Muscle layer of colon (tissue), 2 donors: ENCODE results near the gene HBEGF.

Experiments
- H3K27ac ChIP-seq: one replicate; pipeline ENCODE4 v1.7.0; 2013; ENCODE audit warnings: low read depth, mild to moderate bottlenecking, low read length, moderate library complexity
- H3K27me3 ChIP-seq, 2 donors: one replicate each; pipeline ENCODE4 v1.7.0; 2013; ENCODE audit warnings: low read length in 2 of 2, mild to moderate bottlenecking in 2 of 2; ENCODE audit not compliant: insufficient read depth in 2 of 2, control insufficient read depth in 1 of 2
- H3K36me3 ChIP-seq: one replicate; pipeline ENCODE4 v1.7.0; 2013; ENCODE audit warnings: mild to moderate bottlenecking, low read length; ENCODE audit not compliant: insufficient read depth
- H3K4me1 ChIP-seq: one replicate; pipeline ENCODE4 v1.7.0; 2013; ENCODE audit warnings: mild to moderate bottlenecking, low read length; ENCODE audit not compliant: insufficient read depth
- H3K4me3 ChIP-seq, 2 donors: one replicate each; pipeline ENCODE4 v1.7.0; 2013; ENCODE audit warnings: low read length in 2 of 2, low read depth in 1 of 2, mild to moderate bottlenecking in 1 of 2, moderate library complexity in 1 of 2
- H3K9ac ChIP-seq: one replicate; pipeline ENCODE4 v1.7.0; 2013; ENCODE audit warnings: low read length
- H3K9me3 ChIP-seq: one replicate; pipeline ENCODE4 v1.7.0; 2013; ENCODE audit warnings: mild to moderate bottlenecking, low read length
- donor health status: abdominal sarcoma.
- donor health status: Adenocarcinoma of cecum.

The HBEGF gene, protein sequence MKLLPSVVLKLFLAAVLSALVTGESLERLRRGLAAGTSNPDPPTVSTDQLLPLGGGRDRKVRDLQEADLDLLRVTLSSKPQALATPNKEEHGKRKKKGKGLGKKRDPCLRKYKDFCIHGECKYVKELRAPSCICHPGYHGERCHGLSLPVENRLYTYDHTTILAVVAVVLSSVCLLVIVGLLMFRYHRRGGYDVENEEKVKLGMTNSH

DNA sequence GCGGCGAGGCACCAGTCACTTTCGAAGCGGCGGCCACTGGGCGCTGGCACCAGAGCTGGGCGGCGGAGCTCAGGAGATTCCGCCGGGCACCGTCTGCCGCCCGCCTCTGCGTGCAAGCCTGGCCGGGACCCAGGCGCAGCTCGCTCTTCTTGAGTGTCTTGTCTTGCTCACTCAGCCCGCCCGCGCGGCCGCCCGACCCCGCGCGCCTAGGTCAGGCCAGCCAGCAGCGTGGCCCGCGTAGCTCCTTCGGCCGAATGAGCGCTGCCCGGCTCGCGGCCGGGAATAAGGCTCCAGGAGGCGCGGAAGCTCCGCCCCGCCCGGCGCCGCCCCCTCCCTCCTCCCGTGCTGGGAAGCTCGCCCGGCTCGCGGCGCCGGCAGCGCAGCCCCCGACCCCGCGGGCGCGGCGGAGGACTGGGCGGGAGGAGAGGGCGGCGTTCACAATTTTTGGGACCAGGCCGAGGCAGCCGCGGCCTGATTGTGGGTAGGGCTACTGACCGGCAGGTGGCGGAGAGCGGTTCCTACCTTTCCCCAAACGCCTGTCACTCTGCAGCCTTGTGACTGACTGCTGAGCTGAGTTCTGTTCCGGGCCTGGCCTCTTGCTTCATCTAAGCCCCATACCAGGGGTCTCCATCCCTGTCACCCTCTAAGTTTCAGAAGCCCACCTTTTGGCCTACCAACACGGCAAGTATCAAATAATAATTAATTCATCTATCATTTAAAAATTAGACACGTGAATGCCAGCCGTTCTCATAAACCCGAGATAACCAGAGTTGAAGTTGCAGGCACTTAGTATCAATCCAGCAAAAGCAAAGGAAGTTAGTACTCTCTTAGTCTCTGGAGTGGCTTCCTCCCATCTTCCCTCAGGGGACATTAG, at the start of gene HBEGF:
Gene HBEGF, minus strand, starts transcription at position 256 of the 874 bp plus-strand sequence. CDS start 275 bp downstream, outside the sequence.
- Histone ChIP-seq H3K9me3 (no peaks in the 10 kb centered on the region), H3K36me3 (peaks cover 19% of the 10 kb centered on the region), H3K27me3 (no peaks in the 10 kb centered on the region), H3K27ac (peak within 1 kb of the TSS; percentile 78), H3K4me3 (peak within 1 kb of the TSS; percentile 72 to 73), H3K4me1 (peaks cover 43% of the 10 kb centered on the region), H3K9ac (peak within 1 kb of the TSS; percentile 53)

DNA sequence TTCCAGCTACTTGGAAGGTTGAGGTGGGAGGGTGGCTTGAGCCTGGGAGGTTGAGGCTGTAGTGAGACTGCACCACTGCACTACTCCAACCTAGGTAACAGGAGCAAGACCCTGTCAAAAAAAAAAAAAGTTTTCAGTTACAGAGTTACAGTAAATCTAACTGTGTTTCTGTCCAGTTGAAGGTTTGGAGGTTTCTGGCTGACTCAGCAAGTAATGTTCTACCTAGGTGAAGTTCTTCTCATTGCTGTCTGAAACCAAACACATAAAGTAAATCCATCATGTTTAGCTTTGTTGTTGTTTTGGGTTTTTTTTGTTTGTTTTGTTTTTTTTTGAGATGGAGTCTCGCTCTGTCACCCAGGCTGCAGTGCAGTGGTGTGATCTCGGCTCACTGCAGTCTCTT, 47.3 kb upstream of the HBEGF start:
- Histone ChIP-seq H3K27me3 (no peaks in the 10 kb centered on the region), H3K36me3 (no peaks in the 10 kb centered on the region), H3K9me3 (no peaks in the 10 kb centered on the region), H3K4me3 (no peak overlapping the region), H3K4me1 (no peaks in the 10 kb centered on the region), H3K9ac (no peak overlapping the region), H3K27ac (no peak overlapping the region)

DNA sequence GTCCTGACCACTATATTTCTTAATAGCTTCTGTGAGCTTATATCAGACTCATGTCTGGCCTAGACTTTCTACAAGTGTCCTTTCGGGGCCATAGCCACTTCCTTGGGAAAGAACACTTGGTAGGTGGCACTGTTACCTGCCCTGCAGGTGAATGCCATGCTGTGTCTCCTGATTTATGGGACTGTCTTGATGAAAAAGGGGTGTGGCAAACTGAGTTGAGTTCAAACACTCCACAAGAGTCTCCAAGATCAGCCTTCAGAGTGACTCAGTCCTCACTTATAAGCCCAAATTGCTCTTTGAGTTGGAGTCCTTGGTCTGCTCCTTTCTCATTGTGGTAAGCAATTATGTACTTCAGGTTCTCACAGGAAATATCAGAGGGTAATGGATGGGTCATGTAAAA, 45.3 kb upstream of the HBEGF start:
- Histone ChIP-seq H3K9ac (no peak overlapping the region), H3K4me1 (no peaks in the 10 kb centered on the region), H3K9me3 (no peaks in the 10 kb centered on the region), H3K27me3 (no peaks in the 10 kb centered on the region), H3K4me3 (no peak overlapping the region), H3K27ac (no peak overlapping the region), H3K36me3 (no peaks in the 10 kb centered on the region)

DNA sequence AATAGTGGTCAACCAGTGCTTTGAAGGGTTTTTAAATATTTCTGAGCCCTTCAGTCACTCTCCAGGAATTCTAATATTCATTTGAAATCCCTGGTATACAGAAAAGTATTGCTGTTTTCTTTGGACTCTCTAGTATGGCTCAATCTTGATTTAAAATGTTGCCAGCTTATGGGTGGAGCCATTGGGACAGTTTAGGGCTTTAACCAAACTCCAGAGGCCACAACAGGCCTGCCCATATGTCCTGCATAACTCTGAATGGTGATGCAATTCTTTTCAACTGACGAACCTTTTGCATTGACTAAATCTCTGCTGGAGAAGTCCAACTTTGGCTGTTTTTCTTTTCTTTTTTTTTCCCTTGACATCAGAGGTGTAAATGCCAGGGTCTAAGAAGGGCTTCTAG, 44.9 kb upstream of the HBEGF start:
- Histone ChIP-seq H3K9me3 (no peaks in the 10 kb centered on the region), H3K36me3 (no peaks in the 10 kb centered on the region), H3K27ac (no peak overlapping the region), H3K27me3 (no peaks in the 10 kb centered on the region), H3K4me1 (no peaks in the 10 kb centered on the region), H3K9ac (no peak overlapping the region), H3K4me3 (no peak overlapping the region)

DNA sequence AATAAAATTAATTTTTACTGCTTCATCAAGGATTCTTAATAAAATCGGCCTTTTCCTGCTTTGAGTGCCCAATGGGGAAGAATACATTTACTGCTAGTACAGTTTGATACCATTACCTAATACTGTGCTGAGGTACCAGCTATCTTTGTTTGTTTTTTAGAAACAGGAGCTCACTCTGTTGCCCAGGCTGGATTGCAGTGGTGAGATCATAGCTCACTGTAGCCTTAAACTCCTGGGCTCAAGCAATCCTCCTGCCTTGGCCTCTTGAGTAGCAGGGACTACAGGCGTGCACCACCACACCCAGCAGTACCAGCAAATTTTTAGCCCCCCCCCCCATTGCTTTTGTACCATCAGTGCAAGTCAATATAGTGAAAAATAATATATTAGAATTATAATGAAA, 41.6 kb upstream of the HBEGF start:
- H3K36me3 ChIP-seq, result no peaks in the 10 kb centered on the region
- H3K27me3 ChIP-seq, result no peaks in the 10 kb centered on the region
- H3K4me3 ChIP-seq, result no peak overlapping the region
- no peaks in the 10 kb centered on the region for H3K9me3 ChIP-seq
- H3K9ac ChIP-seq, result no peak overlapping the region
- no peak overlapping the region for H3K27ac ChIP-seq
- no peaks in the 10 kb centered on the region for H3K4me1 ChIP-seq

DNA sequence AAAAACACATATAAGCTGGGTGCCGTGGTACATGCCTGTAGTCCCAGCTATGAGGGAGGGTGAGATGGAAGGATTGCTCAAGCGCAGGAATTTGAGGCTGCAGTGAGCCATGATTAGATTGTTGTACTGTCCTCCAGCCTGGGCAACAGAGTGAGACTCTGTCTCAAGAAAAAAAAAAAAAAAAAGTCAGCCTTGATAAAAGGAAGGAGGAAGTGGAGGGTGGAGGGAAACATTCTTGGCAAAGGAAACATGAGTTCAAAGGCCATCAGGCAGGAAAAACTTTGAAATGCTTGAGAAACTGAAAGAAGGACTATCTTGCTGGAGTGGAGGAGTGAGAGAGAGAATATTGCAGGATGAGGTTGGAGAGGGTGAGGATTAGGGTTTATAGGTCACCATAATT, 36.9 kb upstream of the HBEGF start:
- H3K27me3 ChIP-seq, result no peaks in the 10 kb centered on the region
- H3K4me3 ChIP-seq, result no peak overlapping the region
- H3K9ac ChIP-seq, result no peak overlapping the region
- no peak overlapping the region for H3K27ac ChIP-seq
- no peaks in the 10 kb centered on the region for H3K9me3 ChIP-seq
- H3K36me3 ChIP-seq, result no peaks in the 10 kb centered on the region
- no peaks in the 10 kb centered on the region for H3K4me1 ChIP-seq

DNA sequence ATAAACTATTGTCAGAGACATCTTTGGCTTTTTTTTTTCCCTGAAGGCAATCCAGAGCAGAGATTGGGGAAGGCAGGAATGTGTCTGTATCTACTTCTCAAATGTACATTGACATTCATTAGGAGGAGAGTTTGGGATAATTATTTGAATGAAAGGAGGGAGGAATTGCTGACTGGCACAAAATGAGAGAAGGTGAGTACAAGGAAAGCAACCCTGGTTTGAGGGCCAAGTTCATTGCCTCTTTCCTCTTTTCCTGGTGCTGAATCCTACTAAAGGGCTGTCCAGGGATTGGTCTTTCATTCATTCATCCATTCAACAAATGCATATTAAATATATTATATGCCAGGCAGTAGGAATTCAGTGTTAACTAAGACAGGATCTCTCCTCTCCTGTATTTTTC, 36.5 kb upstream of the HBEGF start:
- Histone ChIP-seq H3K4me3 (no peak overlapping the region), H3K36me3 (no peaks in the 10 kb centered on the region), H3K9me3 (no peaks in the 10 kb centered on the region), H3K9ac (no peak overlapping the region), H3K4me1 (no peaks in the 10 kb centered on the region), H3K27me3 (no peaks in the 10 kb centered on the region), H3K27ac (no peak overlapping the region)

DNA sequence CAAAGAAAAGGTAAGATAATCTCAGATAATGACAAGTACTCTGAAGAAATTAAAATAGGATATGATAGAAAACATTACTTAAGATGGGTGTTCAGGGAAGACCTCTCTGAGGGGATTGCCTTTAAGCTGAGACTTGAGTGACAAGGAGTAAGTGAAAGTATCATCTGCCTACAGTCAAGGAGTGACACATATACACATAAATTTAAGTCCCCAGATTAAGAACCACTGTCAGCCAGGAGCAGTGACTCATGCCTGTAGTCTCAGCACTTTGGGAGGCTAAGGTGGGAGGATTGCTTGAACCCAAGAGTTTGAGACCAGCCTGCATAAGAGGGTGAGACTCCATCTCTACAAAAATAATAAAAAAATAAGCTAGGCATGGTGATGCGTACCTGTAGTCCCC, 35.6 kb upstream of the HBEGF start:
- H3K9ac ChIP-seq, result no peak overlapping the region
- no peaks in the 10 kb centered on the region for H3K36me3 ChIP-seq
- H3K4me1 ChIP-seq, result no peaks in the 10 kb centered on the region

DNA sequence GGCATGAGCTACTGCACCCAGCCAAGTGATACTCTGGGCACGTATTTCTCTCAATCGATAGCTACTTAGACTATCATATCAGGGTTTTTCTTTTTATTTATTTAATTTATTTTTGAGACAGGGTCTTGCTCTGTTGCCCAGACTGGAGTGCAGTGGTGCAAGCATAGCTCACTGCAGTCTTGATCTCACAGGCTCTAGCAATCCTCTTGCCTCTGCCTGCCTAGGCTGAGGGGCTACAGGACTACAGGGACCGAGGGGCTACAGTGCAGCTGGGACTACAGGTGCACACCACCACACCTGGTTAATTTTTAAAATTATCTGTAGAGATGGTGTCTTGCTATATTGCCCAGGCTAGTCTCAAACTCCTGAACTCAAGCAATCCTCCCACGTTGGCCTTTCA, 34.9 kb upstream of the HBEGF start:
- no peak overlapping the region for H3K9ac ChIP-seq
- no peak overlapping the region for H3K4me3 ChIP-seq
- H3K27ac ChIP-seq, result no peak overlapping the region
- H3K4me1 ChIP-seq, result no peaks in the 10 kb centered on the region
- no peaks in the 10 kb centered on the region for H3K27me3 ChIP-seq
- H3K36me3 ChIP-seq, result no peaks in the 10 kb centered on the region
- H3K9me3 ChIP-seq, result no peaks in the 10 kb centered on the region

More for the DNA sequence above, 35.6 kb upstream of the HBEGF start:
- no peak overlapping the region for H3K4me3 ChIP-seq
- H3K27ac ChIP-seq, result no peak overlapping the region
- no peaks in the 10 kb centered on the region for H3K9me3 ChIP-seq
- H3K27me3 ChIP-seq, result no peaks in the 10 kb centered on the region

DNA sequence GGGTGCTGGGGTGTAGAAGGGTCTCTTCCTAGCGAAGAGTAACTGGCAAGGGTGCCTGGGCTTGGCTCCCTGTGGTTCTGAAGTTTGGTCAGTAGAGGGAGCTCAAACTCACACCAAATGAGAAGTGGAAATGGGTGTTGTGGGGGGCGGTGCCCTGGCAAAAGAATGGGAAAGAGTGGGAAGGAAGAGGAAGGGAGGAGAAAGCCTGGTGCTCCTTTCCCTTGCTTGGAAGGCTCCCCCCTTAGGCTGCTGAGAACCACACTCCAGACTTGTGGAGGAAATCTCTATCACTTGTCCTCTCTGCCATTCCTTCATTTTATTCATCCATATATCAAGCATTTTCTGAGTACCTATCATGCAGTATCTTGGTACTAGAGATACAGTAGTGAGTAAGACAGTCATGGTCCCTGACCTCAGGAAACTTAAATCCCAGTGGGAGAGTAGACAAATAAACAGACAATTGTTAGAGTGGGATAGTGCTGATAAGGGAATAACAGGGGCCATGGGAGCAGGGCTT, 26.6 kb upstream of the HBEGF start:
- Histone ChIP-seq H3K27ac (no peak overlapping the region), H3K4me3 (no peak overlapping the region), H3K9ac (no peak overlapping the region)

DNA sequence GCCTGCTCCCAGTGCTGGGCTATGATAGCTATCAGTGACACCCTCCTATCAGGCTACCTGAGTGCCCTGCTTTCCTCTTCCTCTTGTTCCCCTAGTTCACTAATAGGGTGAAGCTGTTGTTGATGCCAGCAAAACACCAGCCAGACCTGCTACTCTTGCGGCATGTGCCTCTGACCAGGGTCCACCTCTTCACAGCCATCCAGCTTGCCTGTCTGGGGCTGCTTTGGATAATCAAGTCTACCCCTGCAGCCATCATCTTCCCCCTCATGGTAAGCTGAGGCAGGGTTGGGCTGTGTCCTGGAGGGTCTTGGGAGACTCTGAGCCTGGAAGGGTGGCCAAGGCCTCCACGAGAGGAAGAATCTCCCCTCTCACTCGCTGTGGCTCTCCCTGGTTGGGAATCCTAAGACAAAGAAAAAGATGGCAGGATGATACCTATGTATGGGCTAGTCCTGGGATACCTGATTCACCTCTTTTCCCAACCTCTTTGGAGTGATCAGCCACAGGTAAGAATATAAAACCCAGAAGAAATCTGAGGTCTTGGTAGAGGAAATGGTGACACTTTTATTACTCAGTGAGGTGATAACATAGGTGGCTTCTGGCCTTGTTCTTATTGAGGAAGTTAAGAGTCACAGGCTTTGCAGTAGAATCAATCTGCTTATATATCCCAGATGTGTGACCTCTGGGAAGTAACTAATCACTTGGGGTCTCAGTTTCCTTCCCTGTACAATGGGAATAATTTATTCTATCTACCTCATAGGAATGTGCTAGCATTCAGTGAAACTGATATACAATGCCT, 25.2 kb upstream of the HBEGF start:
- Histone ChIP-seq H3K27ac (no peak overlapping the region), H3K36me3 (no peaks in the 10 kb centered on the region), H3K9me3 (no peaks in the 10 kb centered on the region), H3K9ac (no peak overlapping the region), H3K27me3 (no peaks in the 10 kb centered on the region), H3K4me3 (no peak overlapping the region), H3K4me1 (peaks cover 7% of the 10 kb centered on the region)

More for the DNA sequence above, 26.6 kb upstream of the HBEGF start:
- no peaks in the 10 kb centered on the region for H3K27me3 ChIP-seq
- no peaks in the 10 kb centered on the region for H3K9me3 ChIP-seq
- H3K4me1 ChIP-seq, result peaks cover 7% of the 10 kb centered on the region
- H3K36me3 ChIP-seq, result no peaks in the 10 kb centered on the region
